Vagina (tissue), 2 donors: ENCODE results near the gene MTA3.

ENCODE experiments used
- POLR2AphosphoS5 ChIP-seq, 2 donors: sonication (generic); formaldehyde crosslinking; IDR thresholded peaks; one replicate each; pipeline ENCODE4 v1.9.0; 2017; ENCODE audit warnings: antibody characterized with exemption in 2 of 2, mild to moderate bottlenecking in 2 of 2, low read depth in 1 of 2; ENCODE audit not compliant: insufficient read depth in 1 of 2
- TF ChIP-seq, protein P1 (sequence below), 3 experiments: fragments of 450-650 bp in 2 of 3; fragments of 200-600 bp in 1 of 3; sonication (generic) in 1 of 3; IDR thresholded peaks; one replicate each; pipeline ENCODE4 v1.5.1; 2017 to 2019; ENCODE audit warnings: antibody characterized with exemption in 3 of 3, mild to moderate bottlenecking in 2 of 3, moderate library complexity in 2 of 3

DNA sequence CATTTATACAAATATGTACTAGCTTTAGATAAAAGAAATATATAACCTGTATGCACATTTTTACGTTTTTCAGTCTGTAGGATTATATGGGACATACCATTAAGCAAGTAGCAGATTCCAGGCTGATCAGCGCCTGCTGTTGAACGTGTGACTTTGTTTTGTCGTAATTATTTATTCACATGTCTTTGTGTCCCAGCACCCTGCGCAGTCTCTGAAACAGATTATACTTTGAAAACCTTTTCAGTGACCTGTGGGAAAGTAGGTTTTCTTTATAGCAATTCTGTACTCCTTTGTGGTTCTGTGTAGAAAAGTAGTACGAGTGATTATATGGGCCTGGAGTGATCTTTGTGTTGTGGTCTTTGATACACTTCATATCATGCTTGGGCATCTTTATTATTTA lies 68.5 kb downstream of the MTA3 start:
- TF ChIP-seq, protein P1, sequence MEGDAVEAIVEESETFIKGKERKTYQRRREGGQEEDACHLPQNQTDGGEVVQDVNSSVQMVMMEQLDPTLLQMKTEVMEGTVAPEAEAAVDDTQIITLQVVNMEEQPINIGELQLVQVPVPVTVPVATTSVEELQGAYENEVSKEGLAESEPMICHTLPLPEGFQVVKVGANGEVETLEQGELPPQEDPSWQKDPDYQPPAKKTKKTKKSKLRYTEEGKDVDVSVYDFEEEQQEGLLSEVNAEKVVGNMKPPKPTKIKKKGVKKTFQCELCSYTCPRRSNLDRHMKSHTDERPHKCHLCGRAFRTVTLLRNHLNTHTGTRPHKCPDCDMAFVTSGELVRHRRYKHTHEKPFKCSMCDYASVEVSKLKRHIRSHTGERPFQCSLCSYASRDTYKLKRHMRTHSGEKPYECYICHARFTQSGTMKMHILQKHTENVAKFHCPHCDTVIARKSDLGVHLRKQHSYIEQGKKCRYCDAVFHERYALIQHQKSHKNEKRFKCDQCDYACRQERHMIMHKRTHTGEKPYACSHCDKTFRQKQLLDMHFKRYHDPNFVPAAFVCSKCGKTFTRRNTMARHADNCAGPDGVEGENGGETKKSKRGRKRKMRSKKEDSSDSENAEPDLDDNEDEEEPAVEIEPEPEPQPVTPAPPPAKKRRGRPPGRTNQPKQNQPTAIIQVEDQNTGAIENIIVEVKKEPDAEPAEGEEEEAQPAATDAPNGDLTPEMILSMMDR (IDR thresholded peaks at IDR 0.05) = no peak
- no peak for TF ChIP-seq POLR2AphosphoS5 (IDR thresholded peaks at IDR 0.05; ENCODE audit: insufficient read depth in 1 of 2, low read depth in 1 of 2)
